Stimulated activated CD4-positive, alpha-beta T cell treated with anti-CD3 and anti-CD28 coated beads, Interleukin-1b, Interleukin-23, amount 100 ng/mL, for 1 hour (primary cell): ENCODE results near the gene ABAT.
"Not testable (repeated sequence)": the region's sequence is repeated elsewhere in the genome, so short reads cannot be mapped to it uniquely, and the experiment has no call there.

Source experiments
- DNase-seq, 2 donors: peaks; one replicate each; pipeline ENCODE4 v3.0.0-alpha.2; 2020; ENCODE audit warnings: low read depth in 2 of 2

Gene ABAT

GRCh38 chr16:8742068-8742467 lies 67.7 kb downstream of the ABAT start:
- no peak for DNase-seq

- DNase-seq = not testable (repeated sequence)
Observed at GRCh38 chr16:8748944-8749343, 74.5 kb downstream of the ABAT start.

- DNase-seq = no peak
Observed at GRCh38 chr16:8751481-8752311, 77.3 kb downstream of the ABAT start.

GRCh38 chr16:8752706-8753105 lies 78.3 kb downstream of the ABAT start:
- no peak for DNase-seq

GRCh38 chr16:8753416-8754054 lies 79.1 kb downstream of the ABAT start:
- no peak for DNase-seq

GRCh38 chr16:8756755-8757154 lies 82.3 kb downstream of the ABAT start:
- DNase-seq = no peak

GRCh38 chr16:8758022-8758421 lies 83.6 kb downstream of the ABAT start:
- no peak for DNase-seq

- DNase-seq = no peak
Observed at GRCh38 chr16:8760021-8760420, 85.6 kb downstream of the ABAT start.

- DNase-seq = no peak
Observed at GRCh38 chr16:8761078-8761477, 86.7 kb downstream of the ABAT start.

- no peak for DNase-seq
Observed at GRCh38 chr16:8762254-8762653, 87.8 kb downstream of the ABAT start.

- DNase-seq = no peak
Observed at GRCh38 chr16:8763083-8763482, 88.7 kb downstream of the ABAT start.

- DNase-seq = no peak
Observed at GRCh38 chr16:8763899-8764298, 89.5 kb downstream of the ABAT start.

- DNase-seq = no peak
Observed at GRCh38 chr16:8764525-8765250, 90.3 kb downstream of the ABAT start.

- DNase-seq = no peak
Observed at GRCh38 chr16:8767176-8767575, 92.8 kb downstream of the ABAT start.

GRCh38 chr16:8768283-8768682 lies 93.9 kb downstream of the ABAT start:
- DNase-seq = no peak

GRCh38 chr16:8768692-8769091 lies 94.3 kb downstream of the ABAT start:
- no peak for DNase-seq

GRCh38 chr16:8773537-8773936 lies 99.1 kb downstream of the ABAT start:
- DNase-seq = no peak

GRCh38 chr16:8774208-8774607 lies 99.8 kb downstream of the ABAT start:
- no peak for DNase-seq

- DNase-seq = no peak
Observed at GRCh38 chr16:8775359-8775758, 100.9 kb downstream of the ABAT start.

- no peak for DNase-seq
Observed at GRCh38 chr16:8776129-8776584, 101.7 kb downstream of the ABAT start.

- DNase-seq = no peak
Observed at GRCh38 chr16:8777217-8777616, 102.8 kb downstream of the ABAT start.

- DNase-seq = no peak
Observed at GRCh38 chr16:8781797-8782196, 107.4 kb downstream of the ABAT start.

GRCh38 chr16:8782673-8783072 lies 108.3 kb downstream of the ABAT start:
- no peak for DNase-seq
